Effector memory CD4-positive, alpha-beta T cell (primary cell): ENCODE data around the gene CALHM6.

Experiments
- DNase-seq, 3 donors: peaks; one replicate each; pipeline ENCODE4 v3.0.0-alpha.2; 2020
- H3K27ac ChIP-seq: 2 replicates; pipeline ENCODE4 v1.7.0; 2013; ENCODE audit warnings: mild to moderate bottlenecking, low read length, moderate library complexity; ENCODE audit not compliant: insufficient read depth, poor library complexity, severe bottlenecking
- H3K27me3 ChIP-seq: replicated peaks from 2 replicates; pipeline ENCODE4 v1.7.0; 2013; ENCODE audit warnings: mild to moderate bottlenecking, low read length; ENCODE audit not compliant: insufficient read depth, control insufficient read depth, poor library complexity, severe bottlenecking
- H3K36me3 ChIP-seq: 2 replicates; pipeline ENCODE4 v1.7.0; 2013; ENCODE audit warnings: mild to moderate bottlenecking, low read length, moderate library complexity; ENCODE audit not compliant: control insufficient read depth, insufficient read depth
- H3K4me1 ChIP-seq: 2 replicates; pipeline ENCODE4 v1.7.0; 2013; ENCODE audit warnings: low read length, mild to moderate bottlenecking; ENCODE audit not compliant: control insufficient read depth, insufficient read depth, poor library complexity, severe bottlenecking
- H3K4me3 ChIP-seq: 2 replicates; pipeline ENCODE4 v1.7.0; 2013; ENCODE audit warnings: low read length, low read depth, mild to moderate bottlenecking; ENCODE audit not compliant: insufficient read depth, poor library complexity, severe bottlenecking
- H3K9me3 ChIP-seq: 2 replicates; pipeline ENCODE4 v1.7.0; 2013; ENCODE audit warnings: mild to moderate bottlenecking, low read length, moderate library complexity; ENCODE audit not compliant: control insufficient read depth

The CALHM6 gene

GRCh38 chr6:116468293-116468692 is 7.1 kb downstream of the CALHM6 start:
- no peaks in the 10 kb centered on the region for H3K36me3 ChIP-seq

GRCh38 chr6:116471531-116471930 is 10.4 kb downstream of the CALHM6 start:
- Histone ChIP-seq H3K27ac (no peak overlapping the region), H3K4me1 (no peaks in the 10 kb centered on the region), H3K36me3 (no peaks in the 10 kb centered on the region), H3K4me3 (no peak overlapping the region), H3K9me3 (no peaks in the 10 kb centered on the region), H3K27me3 (no peaks in the 10 kb centered on the region)
- no peak for DNase-seq

More at GRCh38 chr6:116468293-116468692, 7.1 kb downstream of the CALHM6 start:
- Histone ChIP-seq H3K4me3 (no peak overlapping the region), H3K27me3 (no peaks in the 10 kb centered on the region), H3K4me1 (no peaks in the 10 kb centered on the region), H3K27ac (no peak overlapping the region), H3K9me3 (no peaks in the 10 kb centered on the region)
- DNase-seq: no peak

- no peaks in the 10 kb centered on the region for H3K9me3 ChIP-seq
- no peaks in the 10 kb centered on the region for H3K27me3 ChIP-seq
- DNase-seq: no peak
- no peak overlapping the region for H3K27ac ChIP-seq
- no peaks in the 10 kb centered on the region for H3K36me3 ChIP-seq
- H3K4me3 ChIP-seq: no peak overlapping the region
- no peaks in the 10 kb centered on the region for H3K4me1 ChIP-seq
Observed at GRCh38 chr6:116472706-116473105, 11.5 kb downstream of the CALHM6 start.

- H3K36me3 ChIP-seq: no peaks in the 10 kb centered on the region
- no peak for DNase-seq
- H3K9me3 ChIP-seq: no peaks in the 10 kb centered on the region
- no peak overlapping the region for H3K27ac ChIP-seq
- no peak overlapping the region for H3K4me3 ChIP-seq
- no peaks in the 10 kb centered on the region for H3K27me3 ChIP-seq
- no peaks in the 10 kb centered on the region for H3K4me1 ChIP-seq
Observed at GRCh38 chr6:116475141-116475540, 14.0 kb downstream of the CALHM6 start.

- no peaks in the 10 kb centered on the region for H3K9me3 ChIP-seq
- H3K4me3 ChIP-seq: no peak overlapping the region
- H3K4me1 ChIP-seq: no peaks in the 10 kb centered on the region
- no peak for DNase-seq
- H3K27ac ChIP-seq: no peak overlapping the region
- no peaks in the 10 kb centered on the region for H3K27me3 ChIP-seq
- H3K36me3 ChIP-seq: no peaks in the 10 kb centered on the region
Observed at GRCh38 chr6:116476002-116476678, 15.0 kb downstream of the CALHM6 start.

- Histone ChIP-seq H3K27me3 (no peaks in the 10 kb centered on the region), H3K4me1 (no peaks in the 10 kb centered on the region), H3K9me3 (no peaks in the 10 kb centered on the region), H3K36me3 (no peaks in the 10 kb centered on the region), H3K4me3 (no peak overlapping the region), H3K27ac (no peak overlapping the region)
- no peak for DNase-seq
Observed at GRCh38 chr6:116482780-116483179, 21.6 kb downstream of the CALHM6 start.

- Histone ChIP-seq H3K4me1 (no peaks in the 10 kb centered on the region), H3K27me3 (no peaks in the 10 kb centered on the region), H3K36me3 (no peaks in the 10 kb centered on the region), H3K4me3 (no peak overlapping the region), H3K9me3 (no peaks in the 10 kb centered on the region), H3K27ac (no peak overlapping the region)
- no peak for DNase-seq
Observed at GRCh38 chr6:116483616-116484015, 22.4 kb downstream of the CALHM6 start.

GRCh38 chr6:116485559-116486184 is 24.5 kb downstream of the CALHM6 start:
- DNase-seq: no peak
- Histone ChIP-seq H3K4me3 (no peak overlapping the region), H3K27me3 (no peaks in the 10 kb centered on the region), H3K9me3 (no peaks in the 10 kb centered on the region), H3K36me3 (no peaks in the 10 kb centered on the region), H3K27ac (no peak overlapping the region), H3K4me1 (no peaks in the 10 kb centered on the region)

- Histone ChIP-seq H3K4me1 (no peaks in the 10 kb centered on the region), H3K9me3 (no peaks in the 10 kb centered on the region), H3K36me3 (no peaks in the 10 kb centered on the region), H3K4me3 (no peak overlapping the region), H3K27me3 (no peaks in the 10 kb centered on the region), H3K27ac (no peak overlapping the region)
- no peak for DNase-seq
Observed at GRCh38 chr6:116491610-116492330, 30.6 kb downstream of the CALHM6 start.
